Muscle layer of duodenum (tissue), 2 donors: Measurements from ENCODE around the gene SUFU.

Experiments
- H3K27ac ChIP-seq: one replicate; pipeline ENCODE4 v1.7.0; 2013; ENCODE audit warnings: mild to moderate bottlenecking, low read length
- H3K27me3 ChIP-seq: one replicate; pipeline ENCODE4 v1.7.0; 2013; ENCODE audit warnings: low read depth, mild to moderate bottlenecking, control low read depth, low read length
- H3K36me3 ChIP-seq, 2 donors: one replicate each; pipeline ENCODE4 v1.7.0; 2013; ENCODE audit warnings: low read length in 2 of 2, control low read depth in 1 of 2, mild to moderate bottlenecking in 1 of 2; ENCODE audit not compliant: insufficient read depth in 2 of 2, control insufficient read depth in 1 of 2
- H3K4me1 ChIP-seq, 2 donors: one replicate each; pipeline ENCODE4 v1.7.0; 2013; ENCODE audit warnings: low read length in 2 of 2, mild to moderate bottlenecking in 2 of 2, control low read depth in 1 of 2, moderate library complexity in 1 of 2; ENCODE audit not compliant: insufficient read depth in 2 of 2, control insufficient read depth in 1 of 2
- H3K4me3 ChIP-seq, 2 donors: one replicate each; pipeline ENCODE4 v1.7.0; 2013; ENCODE audit warnings: low read length in 2 of 2, low read depth in 1 of 2, mild to moderate bottlenecking in 1 of 2
- H3K9me3 ChIP-seq, 2 donors: one replicate each; pipeline ENCODE4 v1.7.0; 2013; ENCODE audit warnings: low read length in 2 of 2, control low read depth in 1 of 2, mild to moderate bottlenecking in 1 of 2; ENCODE audit not compliant: control insufficient read depth in 1 of 2
- donor health status: healthy.

Gene SUFU

GRCh38 chr10:102614888-102615287 is 111.1 kb downstream of the SUFU start:
- Histone ChIP-seq H3K27ac (no peak overlapping the region), H3K36me3 (peaks cover 14 to 19% of the 10 kb centered on the region in 2 donors), H3K9me3 (no peaks in the 10 kb centered on the region), H3K4me1 (peaks cover 22 to 50% of the 10 kb centered on the region in 2 donors), H3K27me3 (no peaks in the 10 kb centered on the region), H3K4me3 (no peak overlapping the region)

DNA sequence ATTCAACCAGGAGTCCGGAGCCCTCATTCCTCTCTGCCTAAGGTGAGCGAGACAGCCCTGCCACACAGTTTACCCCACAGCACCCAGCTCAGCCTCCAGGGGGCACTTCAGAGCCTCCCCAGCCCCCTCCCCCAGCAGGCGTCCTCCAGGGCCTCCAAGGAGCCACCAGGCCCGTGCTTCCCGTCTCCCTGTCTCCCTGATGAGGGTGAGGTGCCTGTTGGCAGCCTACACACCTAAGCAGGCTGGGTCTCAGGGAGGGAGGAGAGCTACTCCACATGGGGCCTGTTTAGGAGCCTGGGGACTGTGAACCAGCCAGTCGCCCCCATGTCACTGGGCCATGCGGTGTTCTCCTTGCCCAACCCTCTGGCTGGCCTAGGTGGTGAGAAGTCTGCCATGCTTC is 111.6 kb downstream of the SUFU start:
- Histone ChIP-seq H3K4me3 (no peak overlapping the region), H3K36me3 (peaks cover 14 to 19% of the 10 kb centered on the region in 2 donors), H3K9me3 (no peaks in the 10 kb centered on the region), H3K27me3 (no peaks in the 10 kb centered on the region), H3K27ac (no peak overlapping the region), H3K4me1 (peaks cover 26 to 55% of the 10 kb centered on the region in 2 donors)

- no peaks in the 10 kb centered on the region for H3K9me3 ChIP-seq
- no peaks in the 10 kb centered on the region for H3K27me3 ChIP-seq
- no peak overlapping the region for H3K27ac ChIP-seq
- H3K4me3 ChIP-seq = no peak overlapping the region
- peaks cover 14 to 19% of the 10 kb centered on the region in 2 donors for H3K36me3 ChIP-seq
- peaks cover 30 to 64% of the 10 kb centered on the region in 2 donors for H3K4me1 ChIP-seq
These were observed 112.4 kb downstream of the SUFU start for GRCh38 chr10:102616066-102616770.

GRCh38 chr10:102617041-102617440 is 113.3 kb downstream of the SUFU start:
- Histone ChIP-seq H3K36me3 (peaks cover 14 to 19% of the 10 kb centered on the region in 2 donors), H3K27me3 (no peaks in the 10 kb centered on the region), H3K4me1 (peaks cover 26 to 66% of the 10 kb centered on the region in 2 donors), H3K27ac (no peak overlapping the region), H3K9me3 (no peaks in the 10 kb centered on the region), H3K4me3 (no peak overlapping the region)

DNA sequence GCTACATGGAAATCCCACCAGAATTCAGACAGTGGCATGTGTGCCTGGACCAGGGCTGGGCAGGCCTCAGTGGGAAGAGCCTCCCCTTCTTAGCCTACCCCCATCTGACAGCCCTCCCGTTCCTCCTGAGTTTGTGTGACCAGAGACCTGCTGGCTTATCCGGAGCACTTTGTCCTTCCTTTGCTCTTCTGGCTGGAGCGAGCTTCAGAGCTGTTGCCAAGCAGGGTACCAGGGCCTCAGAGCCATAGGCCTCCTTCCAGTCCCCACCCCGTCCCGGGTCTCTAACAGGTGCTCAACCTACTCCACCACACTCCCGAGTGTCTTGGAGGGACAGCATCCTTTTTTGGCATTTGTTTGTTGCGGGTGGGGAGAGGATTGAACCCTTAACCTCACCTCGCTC is 114.0 kb downstream of the SUFU start:
- peaks cover 19 to 62% of the 10 kb centered on the region in 2 donors for H3K4me1 ChIP-seq
- no peak overlapping the region for H3K27ac ChIP-seq
- H3K4me3 ChIP-seq = no peak overlapping the region
- no peaks in the 10 kb centered on the region for H3K9me3 ChIP-seq
- H3K36me3 ChIP-seq = peaks cover 14 to 19% of the 10 kb centered on the region in 2 donors
- no peaks in the 10 kb centered on the region for H3K27me3 ChIP-seq

- no peaks in the 10 kb centered on the region for H3K27me3 ChIP-seq
- H3K36me3 ChIP-seq = peaks cover 14 to 19% of the 10 kb centered on the region in 2 donors
- H3K9me3 ChIP-seq = no peaks in the 10 kb centered on the region
- H3K27ac ChIP-seq = no peak overlapping the region
- no peak overlapping the region for H3K4me3 ChIP-seq
- peaks cover 16 to 56% of the 10 kb centered on the region in 2 donors for H3K4me1 ChIP-seq
These were observed 115.7 kb downstream of the SUFU start for GRCh38 chr10:102619281-102619981.

DNA sequence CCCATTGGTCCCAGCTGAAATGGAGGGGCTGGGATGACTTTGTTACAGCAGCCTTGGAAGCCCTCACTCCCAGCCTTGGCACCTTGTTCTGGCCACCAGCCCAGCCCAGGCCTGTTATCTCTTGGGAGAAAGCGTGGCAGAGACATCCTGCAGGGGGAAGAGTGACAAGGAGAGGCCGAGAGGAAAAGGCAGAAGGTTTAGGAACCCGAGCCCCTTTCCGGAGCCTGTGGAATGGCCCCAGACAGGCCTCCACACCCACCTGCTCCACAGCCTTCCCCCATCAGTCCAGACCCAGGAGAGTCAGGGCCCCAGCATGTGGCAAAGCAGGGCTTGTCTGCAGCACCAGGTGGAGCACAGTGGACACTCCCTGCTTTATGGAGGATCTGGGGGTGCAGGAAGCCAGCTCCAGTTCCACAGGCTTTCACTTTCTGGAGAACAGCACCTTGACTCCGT is 116.4 kb downstream of the SUFU start:
- H3K4me1 ChIP-seq = peaks cover 16 to 50% of the 10 kb centered on the region in 2 donors
- no peaks in the 10 kb centered on the region for H3K9me3 ChIP-seq
- H3K27ac ChIP-seq = no peak overlapping the region
- H3K27me3 ChIP-seq = no peaks in the 10 kb centered on the region
- H3K36me3 ChIP-seq = peaks cover 14 to 19% of the 10 kb centered on the region in 2 donors
- no peak overlapping the region for H3K4me3 ChIP-seq

- Histone ChIP-seq H3K27me3 (no peaks in the 10 kb centered on the region), H3K4me1 (peaks cover 16 to 44% of the 10 kb centered on the region in 2 donors), H3K27ac (no peak overlapping the region), H3K9me3 (no peaks in the 10 kb centered on the region), H3K36me3 (peaks cover 14 to 19% of the 10 kb centered on the region in 2 donors), H3K4me3 (no peak overlapping the region)
These were observed 117.0 kb downstream of the SUFU start for GRCh38 chr10:102620591-102621442.

GRCh38 chr10:102621443-102622325 is 117.9 kb downstream of the SUFU start:
- no peaks in the 10 kb centered on the region for H3K27me3 ChIP-seq
- no peak overlapping the region for H3K27ac ChIP-seq
- H3K9me3 ChIP-seq = no peaks in the 10 kb centered on the region
- H3K36me3 ChIP-seq = peaks cover 10 to 19% of the 10 kb centered on the region in 2 donors
- H3K4me1 ChIP-seq = peaks cover 13 to 45% of the 10 kb centered on the region in 2 donors
- H3K4me3 ChIP-seq = no peak overlapping the region

- H3K27me3 ChIP-seq = no peaks in the 10 kb centered on the region
- H3K4me3 ChIP-seq = no peak overlapping the region
- no peak overlapping the region for H3K27ac ChIP-seq
- no peaks in the 10 kb centered on the region for H3K9me3 ChIP-seq
- H3K4me1 ChIP-seq = peaks cover 30 to 56% of the 10 kb centered on the region in 2 donors
- no peaks in the 10 kb centered on the region for H3K36me3 ChIP-seq
These were observed 120.3 kb downstream of the SUFU start for GRCh38 chr10:102624094-102624493.
